ENCODE measurements around the gene PER2. TPM values are rescaled to one million over a fixed set of nuclear protein-coding genes. Genes with fewer than 3 reads are reported as not detected.

PER2 gene
- total and polyA plus RNA-seq, 2 of the 13 experiments (the other 11 are each of a cell fraction or from before 2014, with no cell fraction given), result 5.1 to 9.4 TPM

- TF ChIP-seq IRF2 (CRISPR knock-in tag; IDR thresholded peaks at IDR 0.05) (peak; percentile 68), CCDC6 (CRISPR knock-in tag; IDR thresholded peaks at IDR 0.05) (no peak), CC2D1A (CRISPR knock-in tag; IDR thresholded peaks at IDR 0.05) (no peak), NFAT5 (CRISPR knock-in tag; IDR thresholded peaks at IDR 0.05) (no peak), CEBPG (CRISPR knock-in tag; IDR thresholded peaks at IDR 0.05) (peak; percentile 84), MTF1 (CRISPR knock-in tag; IDR thresholded peaks at IDR 0.05) (no peak), UBTF (CRISPR knock-in tag; IDR thresholded peaks at IDR 0.05) (no peak), SYNCRIP (IDR thresholded peaks at IDR 0.05; ENCODE audit: insufficient read depth, low read depth, low read length) (no peak), EP300 (IDR thresholded peaks at IDR 0.05; ENCODE audit: low read depth in 2 of 2, low read length in 2 of 2) (peak; percentile 25 to 27; a peak in 1 of 4 replicates), EP300 (CRISPR knock-in tag; IDR thresholded peaks at IDR 0.05; ENCODE audit: borderline replicate concordance) (no peak), ADNP (CRISPR knock-in tag; IDR thresholded peaks at IDR 0.05) (no peak), PAWR (CRISPR knock-in tag; IDR thresholded peaks at IDR 0.05; ENCODE audit: borderline replicate concordance) (no peak), SPEN (CRISPR knock-in tag; IDR thresholded peaks at IDR 0.05; ENCODE audit: low read depth) (no peak; the same call in 1 of the 2 replicates), SUZ12 (IDR thresholded peaks at IDR 0.05; ENCODE audit: low read depth, low read length) (no peak), ZNF788 (CRISPR knock-in tag; IDR thresholded peaks at IDR 0.05; ENCODE audit: borderline replicate concordance) (peak; percentile 73; the same call in 1 of the 2 replicates), ATF1 (CRISPR knock-in tag; IDR thresholded peaks at IDR 0.05) (no peak)
- TF ChIP-seq, protein P1, sequence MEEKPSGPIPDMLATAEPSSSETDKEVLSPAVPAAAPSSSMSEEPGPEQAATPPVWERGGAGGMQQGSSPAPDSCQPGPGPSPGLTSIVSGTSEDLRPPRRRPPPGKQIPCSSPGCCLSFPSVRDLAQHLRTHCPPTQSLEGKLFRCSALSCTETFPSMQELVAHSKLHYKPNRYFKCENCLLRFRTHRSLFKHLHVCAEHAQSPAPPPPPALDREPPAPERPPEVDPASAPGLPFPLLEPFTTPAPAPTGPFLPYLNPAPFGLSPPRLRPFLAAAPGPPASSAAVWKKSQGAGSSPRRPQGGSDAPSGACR (CRISPR knock-in tag; IDR thresholded peaks at IDR 0.05), result no peak
- TF ChIP-seq, protein P2, sequence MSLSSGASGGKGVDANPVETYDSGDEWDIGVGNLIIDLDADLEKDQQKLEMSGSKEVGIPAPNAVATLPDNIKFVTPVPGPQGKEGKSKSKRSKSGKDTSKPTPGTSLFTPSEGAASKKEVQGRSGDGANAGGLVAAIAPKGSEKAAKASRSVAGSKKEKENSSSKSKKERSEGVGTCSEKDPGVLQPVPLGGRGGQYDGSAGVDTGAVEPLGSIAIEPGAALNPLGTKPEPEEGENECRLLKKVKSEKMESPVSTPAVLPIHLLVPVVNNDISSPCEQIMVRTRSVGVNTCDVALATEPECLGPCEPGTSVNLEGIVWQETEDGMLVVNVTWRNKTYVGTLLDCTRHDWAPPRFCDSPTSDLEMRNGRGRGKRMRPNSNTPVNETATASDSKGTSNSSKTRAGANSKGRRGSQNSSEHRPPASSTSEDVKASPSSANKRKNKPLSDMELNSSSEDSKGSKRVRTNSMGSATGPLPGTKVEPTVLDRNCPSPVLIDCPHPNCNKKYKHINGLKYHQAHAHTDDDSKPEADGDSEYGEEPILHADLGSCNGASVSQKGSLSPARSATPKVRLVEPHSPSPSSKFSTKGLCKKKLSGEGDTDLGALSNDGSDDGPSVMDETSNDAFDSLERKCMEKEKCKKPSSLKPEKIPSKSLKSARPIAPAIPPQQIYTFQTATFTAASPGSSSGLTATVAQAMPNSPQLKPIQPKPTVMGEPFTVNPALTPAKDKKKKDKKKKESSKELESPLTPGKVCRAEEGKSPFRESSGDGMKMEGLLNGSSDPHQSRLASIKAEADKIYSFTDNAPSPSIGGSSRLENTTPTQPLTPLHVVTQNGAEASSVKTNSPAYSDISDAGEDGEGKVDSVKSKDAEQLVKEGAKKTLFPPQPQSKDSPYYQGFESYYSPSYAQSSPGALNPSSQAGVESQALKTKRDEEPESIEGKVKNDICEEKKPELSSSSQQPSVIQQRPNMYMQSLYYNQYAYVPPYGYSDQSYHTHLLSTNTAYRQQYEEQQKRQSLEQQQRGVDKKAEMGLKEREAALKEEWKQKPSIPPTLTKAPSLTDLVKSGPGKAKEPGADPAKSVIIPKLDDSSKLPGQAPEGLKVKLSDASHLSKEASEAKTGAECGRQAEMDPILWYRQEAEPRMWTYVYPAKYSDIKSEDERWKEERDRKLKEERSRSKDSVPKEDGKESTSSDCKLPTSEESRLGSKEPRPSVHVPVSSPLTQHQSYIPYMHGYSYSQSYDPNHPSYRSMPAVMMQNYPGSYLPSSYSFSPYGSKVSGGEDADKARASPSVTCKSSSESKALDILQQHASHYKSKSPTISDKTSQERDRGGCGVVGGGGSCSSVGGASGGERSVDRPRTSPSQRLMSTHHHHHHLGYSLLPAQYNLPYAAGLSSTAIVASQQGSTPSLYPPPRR (CRISPR knock-in tag; IDR thresholded peaks at IDR 0.05; ENCODE audit: borderline replicate concordance), result no peak
Measured at GRCh38 chr2:238256594-238257104, 31.8 kb downstream of the PER2 start (continued).
